Measurements from ENCODE around the gene SRGAP1.

SRGAP1 gene

GRCh38 chr12:64203036-64203435 is 358.5 kb downstream of the SRGAP1 start:
- TF ChIP-seq ZFX (IDR thresholded peaks at IDR 0.05): no peak
- TF ChIP-seq CTCF (conservative IDR thresholded peaks at IDR 0.05): no peak
- no peak overlapping the region for H3K27ac ChIP-seq

GRCh38 chr12:64203775-64204174 is 359.3 kb downstream of the SRGAP1 start:
- no peak overlapping the region for H3K27ac ChIP-seq

DNA sequence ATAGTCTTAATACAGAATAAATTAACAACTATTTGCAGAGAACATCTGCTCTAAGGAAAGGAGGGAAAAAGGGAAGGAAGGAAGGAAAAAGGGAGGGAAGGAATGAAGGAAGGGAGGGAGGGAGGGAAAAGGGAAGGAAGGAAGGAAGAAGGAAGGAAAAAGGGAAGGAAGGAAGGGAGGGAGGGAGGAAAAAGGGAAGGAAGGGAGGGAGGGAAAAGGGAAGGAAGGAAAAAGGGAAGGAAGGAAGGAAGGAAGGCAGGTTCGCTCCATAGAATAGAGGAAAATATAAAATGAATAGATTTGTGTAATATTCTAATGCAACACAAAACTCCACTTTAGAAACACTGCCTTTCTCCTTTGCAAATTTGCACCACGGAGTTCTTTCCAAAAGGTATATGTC is 361.0 kb downstream of the SRGAP1 start:
- no peak overlapping the region for H3K27ac ChIP-seq
- TF ChIP-seq ZFX (IDR thresholded peaks at IDR 0.05) (no peak), CTCF (conservative IDR thresholded peaks at IDR 0.05) (no peak)

More at GRCh38 chr12:64203775-64204174, 359.3 kb downstream of the SRGAP1 start:
- TF ChIP-seq ZFX (IDR thresholded peaks at IDR 0.05) (no peak), CTCF (conservative IDR thresholded peaks at IDR 0.05) (no peak)

- TF ChIP-seq ZFX (IDR thresholded peaks at IDR 0.05) (no peak), CTCF (conservative IDR thresholded peaks at IDR 0.05) (no peak)
- H3K27ac ChIP-seq: no peak overlapping the region
Observed at GRCh38 chr12:64207453-64207852, 363.0 kb downstream of the SRGAP1 start.

Measured in C4-2B (cell line).